HepG2 (cell line): ENCODE measurements around the gene CTNNA2. TPM values are rescaled to one million over a fixed set of nuclear protein-coding genes. Genes with fewer than 3 reads are reported as not detected.

ENCODE experiments used
- ATAC-seq: fragments of 200-7000 bp; cut with Tn5 transposase; 3 replicates; pipeline ENCODE4 v1.9.1; 2020; ENCODE audit warnings: mild to moderate bottlenecking, moderate library complexity
- BruUV-seq: library from RNA; stranded (reverse); fragments of 400-500 nt; replicated peaks from 2 replicates; lab custom pipeline; 2021; lab: Mats Ljungman, UMichigan
- CTCF ChIA-PET: fragments of 300-600 bp; formaldehyde crosslinking; extraction: SDS; loops from one replicate; lab custom pipeline; 2021; ENCODE audit warnings: low total read pairs, inconsistent platforms, low intra/inter-chr PET ratio; lab: Yijun Ruan, JAX
- POLR2A ChIA-PET: fragments of 350-600 bp; sonication (Branson Sonifier 250); formaldehyde crosslinking; loops from one replicate; lab custom pipeline; 2020; ENCODE audit warnings: antibody characterized with exemption, inconsistent platforms; lab: Yijun Ruan, JAX
- DNase-seq: peaks from one replicate; pipeline ENCODE4 v3.0.0-alpha.2; 2015; ENCODE audit warnings: low spot score
- FAIRE-seq: peaks from 3 replicates; lab custom pipeline; 2011; peaks lifted over from hg19 to GRCh38; lab: Jason Lieb, UNC
- H2AFZ ChIP-seq: one replicate; pipeline ENCODE4 v1.6.1; 2011; ENCODE audit warnings: low read length, inconsistent platforms
- H3K27ac ChIP-seq: fragments of 300-600 bp; 3 replicates; pipeline ENCODE4 v1.8.0; 2011; ENCODE audit warnings: mixed run types, mild to moderate bottlenecking, mixed read lengths, low read length, inconsistent platforms; ENCODE audit not compliant: insufficient read depth; ENCODE audit errors: extremely low read length
- H3K27me3 ChIP-seq, 2 experiments: fragments of 200-600 bp in 1 of 2; 2 replicates in 1 of 2; 3 replicates in 1 of 2; pipeline versions ENCODE4 v1.6.0 to v1.8.0; 2011; ENCODE audit warnings: low read length in 2 of 2, mild to moderate bottlenecking in 2 of 2, moderate library complexity in 2 of 2, inconsistent platforms in 1 of 2; ENCODE audit not compliant: insufficient read depth in 2 of 2, control insufficient read depth in 1 of 2
- H3K36me3 ChIP-seq, 2 experiments: fragments of 200-600 bp in 1 of 2; replicated peaks in 1 of 2; 2 replicates in 1 of 2; 3 replicates in 1 of 2; pipeline versions ENCODE4 v1.5.1 to v1.8.0; 2011; ENCODE audit warnings: low read length in 2 of 2, inconsistent platforms in 1 of 2; ENCODE audit not compliant: insufficient read depth in 2 of 2, control insufficient read depth in 1 of 2
- H3K4me1 ChIP-seq: 2 replicates; pipeline ENCODE4 v1.5.1; 2012; ENCODE audit warnings: low read length, inconsistent platforms; ENCODE audit not compliant: insufficient read depth
- H3K4me2 ChIP-seq: 2 replicates; pipeline ENCODE4 v1.6.0; 2011; ENCODE audit warnings: low read depth, low read length, inconsistent platforms
- H3K4me3 ChIP-seq, 3 experiments: fragments of 200-600 bp in 1 of 3; sonication (generic), shearing (Covaris generic) in 1 of 3; replicated peaks in 1 of 3; 2 replicates each; pipeline ENCODE4 v1.5.1; 2011 to 2016; ENCODE audit warnings: low read length in 3 of 3, inconsistent platforms in 2 of 3, low read depth in 2 of 3, mild to moderate bottlenecking in 2 of 3, control low read depth in 1 of 3, mixed read lengths in 1 of 3; ENCODE audit not compliant: insufficient read depth in 1 of 3
- H3K79me2 ChIP-seq: one replicate; pipeline ENCODE4 v1.6.1; 2011; ENCODE audit warnings: low read length, inconsistent platforms; ENCODE audit not compliant: insufficient read depth
- H3K9ac ChIP-seq: 2 replicates; pipeline ENCODE4 v1.6.0; 2011; ENCODE audit warnings: mild to moderate bottlenecking, low read depth, low read length, inconsistent platforms; ENCODE audit not compliant: insufficient read depth
- H3K9me3 ChIP-seq: 2 replicates; pipeline ENCODE4 v1.5.1; 2012; ENCODE audit warnings: mild to moderate bottlenecking, low read length
- H4K20me1 ChIP-seq: 2 replicates; pipeline ENCODE4 v1.6.0; 2011; ENCODE audit warnings: inconsistent platforms, mild to moderate bottlenecking, low read length, moderate library complexity; ENCODE audit not compliant: insufficient read depth
- ATF7-NPFF ChIP-seq: sonication (generic); formaldehyde crosslinking; IDR thresholded peaks from 2 replicates; pipeline ENCODE4 v1.8.1; 2023; ENCODE audit warnings: mild to moderate bottlenecking, low read depth, missing genetic modification reagents, moderate library complexity
- ATM ChIP-seq: fragments of 450-650 bp; IDR thresholded peaks from 2 replicates; pipeline ENCODE4 v1.7.1; 2017; ENCODE audit warnings: mild to moderate bottlenecking, borderline replicate concordance
- CTCF ChIP-seq: sonication (generic); formaldehyde crosslinking; IDR thresholded peaks from 2 replicates; pipeline ENCODE4 v1.5.0; 2020; ENCODE audit warnings: mild to moderate bottlenecking, missing genetic modification reagents, moderate library complexity
- RXRB ChIP-seq: IDR thresholded peaks from 2 replicates; pipeline ENCODE4 v1.6.1; 2016; ENCODE audit warnings: borderline replicate concordance, missing genetic modification reagents, missing compliant biosample characterization
- SNRNP70 ChIP-seq: fragments of 200-400 bp; formaldehyde crosslinking; IDR thresholded peaks from 2 replicates; pipeline ENCODE4 v1.6.1; 2017; ENCODE audit warnings: mild to moderate bottlenecking, low read depth, low read length, moderate library complexity
- STAG1 ChIP-seq: sonication (generic); formaldehyde crosslinking; IDR thresholded peaks from 2 replicates; pipeline ENCODE4 v1.4.0; 2020; ENCODE audit warnings: missing genetic modification reagents
- TFDP1 ChIP-seq: IDR thresholded peaks from 2 replicates; pipeline ENCODE4 v1.6.1; 2016; ENCODE audit warnings: missing compliant biosample characterization, missing genetic modification reagents, borderline replicate concordance
- U2AF2 ChIP-seq: fragments of 200-400 bp; formaldehyde crosslinking; IDR thresholded peaks from 2 replicates; pipeline ENCODE4 v1.6.1; 2017; ENCODE audit warnings: low read depth, mild to moderate bottlenecking, low read length
- ZNF691 ChIP-seq: sonication (generic); formaldehyde crosslinking; IDR thresholded peaks from 2 replicates; pipeline ENCODE4 v1.4.0; 2020; ENCODE audit warnings: missing genetic modification reagents, low read depth, mild to moderate bottlenecking, borderline replicate concordance
- ZNF713 ChIP-seq: sonication (generic); formaldehyde crosslinking; IDR thresholded peaks from 2 replicates; pipeline ENCODE4 v1.4.0; 2020; ENCODE audit warnings: mild to moderate bottlenecking, missing genetic modification reagents
- WGBS: methylation state at CpG from one replicate; pipeline ENCODE4 v1.1.6; 2017; ENCODE audit warnings: low lambda C conversion rate; 5-methylcytosine and 5-hydroxymethylcytosine counted together
- in situ Hi-C: cut with HindIII; loops from 2 replicates; pipeline ENCODE4 v1.10.0; 2017; ENCODE audit warnings: low pct_unique_long_range_greater_than_20kb; ENCODE audit not compliant: extremely low pct_ligation_motif_present
- intact Hi-C: fragments of 100-400 bp; cut with micrococcal nuclease; formaldehyde crosslinking; loops from one replicate; pipeline ENCODE4 v1.10.0; 2022; ENCODE audit not compliant: unreplicated experiment
- polyA plus RNA-seq, 8 experiments: library from polyadenylated mRNA; depleted of rRNA in 3 of 8; stranded (reverse) in 7 of 8; unstranded in 1 of 8; fragments of >200 nt; fragmentation: Illumina TruSeq in 4 of 8; extraction: Trizol in 4 of 8; gene quantifications; 2 replicates each; pipeline versions ENCODE4 v1.2.1 to v1.2.3, GENCODE V29; 2011 to 2016; ENCODE audit warnings: low read depth in 4 of 8, missing spikeins in 1 of 8, mixed read lengths in 1 of 8; ENCODE audit not compliant: insufficient read depth in 1 of 8
- total RNA-seq, 5 experiments: library from RNA; depleted of rRNA; stranded (reverse); fragments of >200 nt; fragmentation: Illumina TruSeq; extraction: Trizol; gene quantifications; 2 replicates each; pipeline ENCODE4 v1.2.3, GENCODE V29; 2016; ENCODE audit warnings: low read depth in 1 of 5

Gene CTNNA2
- total and polyA plus RNA-seq, 2 of the 13 experiments (the other 11 are each of a cell fraction or from before 2014, with no cell fraction given): not detected

DNA sequence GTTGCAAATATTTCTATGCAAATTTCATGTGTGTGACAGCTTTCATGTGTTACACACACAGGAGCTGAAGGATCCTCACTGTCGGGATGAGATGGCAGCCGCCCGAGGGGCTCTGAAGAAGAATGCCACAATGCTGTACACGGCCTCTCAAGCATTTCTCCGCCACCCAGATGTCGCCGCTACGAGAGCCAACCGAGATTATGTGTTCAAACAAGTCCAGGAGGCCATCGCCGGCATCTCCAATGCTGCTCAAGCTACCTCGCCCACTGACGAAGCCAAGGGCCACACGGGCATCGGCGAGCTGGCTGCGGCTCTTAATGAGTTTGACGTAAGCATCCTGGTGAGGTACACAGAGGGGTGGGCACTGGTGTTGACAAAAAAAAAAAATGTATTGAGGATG lies 361.2 kb downstream of the CTNNA2 start:
- H3K9ac ChIP-seq: no peak overlapping the region
- no peak overlapping the region for H3K27ac ChIP-seq
- ATAC-seq (no peak), FAIRE-seq (no peak), DNase-seq (no peak)
- 38% methylated on average over 17 of the region's 18 CpGs for WGBS
- H3K27me3 ChIP-seq: no peaks in the 10 kb centered on the region
- no peak overlapping the region for H3K4me2 ChIP-seq
- no peak overlapping the region for H2AFZ ChIP-seq
- H3K79me2 ChIP-seq: no peaks in the 10 kb centered on the region
- H3K4me1 ChIP-seq: no peaks in the 10 kb centered on the region
- no peaks in the 10 kb centered on the region for H3K36me3 ChIP-seq
- POLR2A ChIA-PET: no interaction called here
- in situ Hi-C loops: no loop called here
- TF ChIP-seq RXRB (CRISPR knock-in tag) (no peak), TFDP1 (no peak), ATF7-NPFF (CRISPR knock-in tag) (no peak), ZNF691 (CRISPR knock-in tag) (no peak), SNRNP70 (no peak), ZNF713 (CRISPR knock-in tag) (no peak)
- TF ChIP-seq, all 625 proteins: peak for 0
- Histone ChIP-seq H3K4me3 (no peak overlapping the region), H4K20me1 (no peaks in the 10 kb centered on the region), H3K9me3 (no peaks in the 10 kb centered on the region)
- intact Hi-C loops: no loop called here
- CTCF ChIA-PET: no interaction called here
- BruUV-seq: no TSS peak

DNA sequence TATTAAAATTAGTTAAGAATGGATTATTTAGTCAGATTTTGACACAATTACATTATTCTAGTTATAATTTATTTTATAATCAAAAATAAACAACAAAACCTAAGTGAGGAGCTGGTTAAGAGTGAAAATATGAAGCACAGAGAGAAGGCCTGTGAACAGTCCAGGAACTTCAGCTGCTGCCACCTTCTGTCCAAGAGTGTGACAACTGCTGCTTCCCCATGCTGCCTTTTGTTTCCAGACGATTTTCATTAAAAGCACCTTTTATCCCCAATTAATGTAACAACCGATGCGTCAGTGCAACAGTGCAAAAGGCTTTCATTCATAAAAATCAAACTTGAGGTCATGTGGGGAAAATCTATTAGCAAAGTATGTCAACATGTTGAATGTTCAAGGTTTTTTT lies 363.6 kb downstream of the CTNNA2 start:
- peak; percentile 15 for DNase-seq
- Histone ChIP-seq H3K9ac (no peak overlapping the region), H4K20me1 (no peaks in the 10 kb centered on the region), H3K79me2 (no peaks in the 10 kb centered on the region)
- intact Hi-C loops: no loop called here
- CTCF ChIA-PET: interaction anchor here (1.2 kb wide), 1 partner anchor 642 kb away, joined by 3 read pairs; no protein-coding TSS in a partner anchor
- TF ChIP-seq CTCF (peak; percentile 56), STAG1 (CRISPR knock-in tag) (0 out of 2 replicates have a peak, but pooled peaks have one; percentile 8), U2AF2 (no peak), ATM (no peak)
- TF ChIP-seq, all 625 proteins: peak for 2
- in situ Hi-C loops: no loop called here
- H3K4me2 ChIP-seq: no peak overlapping the region
- H3K27ac ChIP-seq: no peak overlapping the region
- peak; percentile 88 for ATAC-seq
- H3K4me3 ChIP-seq: no peak overlapping the region
- POLR2A ChIA-PET: no interaction called here
- no TSS peak for BruUV-seq
- H2AFZ ChIP-seq: no peak overlapping the region
- H3K27me3 ChIP-seq: no peaks in the 10 kb centered on the region
- H3K4me1 ChIP-seq: no peaks in the 10 kb centered on the region
- peak; percentile 75 for FAIRE-seq
- H3K36me3 ChIP-seq: no peaks in the 10 kb centered on the region
- H3K9me3 ChIP-seq: no peaks in the 10 kb centered on the region
- 2% methylated on average over 3 of the region's 3 CpGs for WGBS
